Fibroblast of gingiva (primary cell): ENCODE results near the gene TDRKH.

Experiments used
- DNase-seq: peaks from one replicate; pipeline ENCODE4 v3.0.0-alpha.2; 2011; ENCODE audit warnings: low read depth

Gene TDRKH

GRCh38 chr1:151822404-151822803 lies 32.1 kb upstream of the TDRKH start:
- no peak for DNase-seq

DNA sequence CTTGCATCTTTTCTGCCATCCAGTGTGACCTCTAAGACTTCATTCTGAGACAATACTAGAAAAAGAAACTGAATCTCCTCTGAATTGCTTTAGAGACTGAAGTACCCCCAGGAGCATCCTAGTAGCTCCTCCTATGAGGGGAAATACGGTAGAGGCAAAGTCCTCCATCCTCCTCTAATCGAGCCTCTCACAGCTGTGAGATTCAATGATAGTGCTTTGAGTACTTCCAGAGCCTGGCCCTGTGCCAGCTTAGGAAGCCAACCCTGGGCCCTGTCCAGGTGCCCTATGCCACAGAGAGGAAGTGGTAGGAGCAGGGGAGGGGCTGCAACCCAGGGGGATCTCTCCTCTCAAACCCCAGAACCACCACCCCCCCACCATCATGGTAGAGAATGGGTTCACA lies 30.6 kb upstream of the TDRKH start:
- DNase-seq: no peak

DNA sequence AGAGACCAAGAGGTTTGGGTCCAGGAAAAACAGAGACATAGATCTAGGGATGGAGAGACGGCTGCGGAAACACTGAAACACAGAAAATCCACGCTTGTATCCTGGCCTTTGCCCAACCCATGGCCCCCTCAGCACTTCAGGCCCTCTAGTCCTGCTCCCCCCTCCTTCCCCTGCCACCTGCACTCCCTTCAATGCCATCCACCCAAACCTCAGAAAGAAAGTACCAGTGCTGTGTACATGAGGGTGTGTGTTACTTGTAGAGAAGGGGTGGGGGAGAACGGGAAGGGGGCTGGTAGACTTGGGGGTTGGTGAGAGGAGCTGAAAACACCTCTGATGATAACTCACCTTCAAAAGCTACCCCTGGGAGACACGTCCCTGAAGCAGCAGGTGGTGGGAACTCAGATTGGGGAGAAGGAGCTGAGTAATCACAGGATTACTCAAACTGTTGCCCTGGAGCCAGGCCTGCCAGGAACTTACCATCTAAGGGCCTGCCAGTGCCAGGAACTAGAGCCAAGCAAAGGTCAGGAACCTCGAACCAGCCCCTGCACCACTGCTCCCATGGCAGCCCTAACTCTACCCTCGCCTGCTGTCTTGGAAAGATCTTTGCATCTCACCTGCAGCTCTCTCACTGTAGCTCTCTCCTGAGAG lies 29.8 kb upstream of the TDRKH start:
- DNase-seq: no peak

DNA sequence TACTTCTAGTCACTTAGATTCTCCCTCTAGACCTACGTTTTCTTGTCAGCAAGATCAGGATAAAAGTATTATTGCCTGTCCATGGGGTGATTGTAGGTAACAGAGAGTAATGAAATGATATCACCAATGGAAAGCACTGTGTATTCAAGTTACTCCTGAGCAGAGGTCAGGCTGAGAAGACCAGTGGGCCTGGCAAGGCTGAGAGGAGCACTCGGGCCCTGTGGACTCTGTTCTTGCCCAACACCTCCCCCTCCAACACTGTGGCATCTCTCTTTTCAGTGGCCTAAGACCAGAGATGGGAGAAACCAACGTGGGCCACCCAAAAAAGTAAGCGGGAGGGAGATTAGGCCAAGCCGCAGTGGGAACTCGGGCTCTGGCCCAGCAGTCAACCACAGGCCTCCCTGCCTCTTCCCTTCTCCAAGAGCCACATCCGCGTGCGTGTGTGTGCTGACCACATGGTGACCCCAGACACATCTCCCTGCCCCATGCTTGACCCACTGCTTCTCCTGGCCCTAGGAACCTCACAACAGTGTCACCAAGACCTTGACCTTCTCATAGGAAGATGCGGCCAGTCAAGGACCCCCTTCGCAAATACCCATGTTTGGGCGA lies 29.0 kb upstream of the TDRKH start:
- DNase-seq: no peak

- no peak for DNase-seq
Observed at GRCh38 chr1:151817353-151817730, 27.0 kb upstream of the TDRKH start.

GRCh38 chr1:151816548-151817352 lies 26.4 kb upstream of the TDRKH start:
- DNase-seq: no peak

DNA sequence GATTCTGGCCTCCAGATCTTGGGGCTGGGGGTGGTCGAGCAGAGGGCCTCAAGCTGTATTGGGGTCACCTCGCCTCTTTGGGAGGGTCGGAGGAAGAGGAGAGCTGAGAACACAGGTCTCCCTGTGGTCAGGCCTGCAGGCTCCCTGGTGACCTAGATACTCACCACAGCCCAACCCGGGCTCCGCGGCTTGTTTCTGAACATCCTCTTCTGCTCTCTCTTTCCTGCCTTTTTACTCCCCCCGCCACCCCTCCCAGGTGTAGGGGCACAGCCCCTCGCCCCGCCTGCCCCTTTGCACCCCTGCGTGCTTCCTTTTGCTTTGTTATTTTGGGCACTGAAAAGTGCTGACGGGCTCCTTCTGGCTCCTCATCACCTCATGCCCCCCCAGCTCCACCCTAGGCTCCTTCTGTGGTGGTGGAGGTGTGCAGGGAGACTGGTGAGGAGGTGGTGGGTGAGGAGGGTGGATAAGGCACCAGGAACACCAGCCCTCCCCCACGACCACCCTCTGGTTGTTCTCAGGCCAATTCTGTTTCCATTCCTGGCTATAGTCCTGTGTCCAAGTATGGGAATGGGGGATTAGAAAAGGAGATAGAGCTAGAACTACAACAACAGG lies 25.5 kb upstream of the TDRKH start:
- no peak for DNase-seq

DNA sequence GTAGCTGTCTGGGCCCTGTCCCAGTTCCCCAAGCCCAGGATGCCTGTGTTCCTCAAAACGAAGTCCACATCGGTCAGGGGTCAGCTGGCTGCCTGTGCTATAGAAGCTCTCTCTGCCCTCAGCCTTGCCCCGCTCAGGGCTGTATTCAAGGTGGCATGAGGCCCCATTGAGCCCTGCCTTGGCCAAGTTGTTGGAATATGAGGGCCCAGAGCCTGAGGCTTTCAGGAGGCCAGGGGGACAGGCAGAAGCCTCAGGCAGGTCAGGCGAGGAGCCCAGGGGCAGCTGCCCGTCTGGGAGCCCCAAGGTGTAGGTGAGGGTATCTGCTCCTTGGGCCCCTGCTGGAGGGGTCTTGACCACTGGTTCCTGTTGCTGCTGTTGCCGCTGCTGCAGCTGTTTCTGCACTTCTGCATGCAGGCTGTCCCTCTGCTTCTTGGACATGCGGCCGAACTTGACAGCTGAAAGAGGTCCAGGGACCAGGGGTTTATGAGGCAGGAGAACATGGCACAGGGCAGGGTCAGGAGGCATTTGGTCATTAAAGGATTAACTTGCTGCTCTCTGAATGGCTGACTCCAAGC lies 24.8 kb upstream of the TDRKH start:
- DNase-seq: no peak

DNA sequence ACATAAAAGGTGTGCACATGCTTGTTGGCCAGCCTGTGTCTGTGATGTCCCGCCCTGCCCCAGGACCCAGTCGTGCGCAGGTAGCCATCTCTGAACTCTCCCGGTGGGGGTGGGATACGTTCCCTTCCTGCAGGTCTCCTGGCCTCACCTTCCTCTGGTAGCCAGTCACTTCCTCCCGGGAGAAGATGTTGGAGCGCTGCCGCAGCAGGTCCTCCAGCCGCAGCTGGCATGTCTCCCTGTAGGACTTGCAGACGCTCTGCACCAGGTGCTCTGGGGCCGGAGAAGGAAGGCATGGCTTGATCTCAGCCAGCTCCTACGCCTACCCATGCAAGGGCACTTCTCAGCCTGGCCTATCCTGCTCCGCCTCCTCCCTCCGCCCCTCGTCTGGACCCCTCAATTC lies 24.1 kb upstream of the TDRKH start:
- no peak for DNase-seq

- DNase-seq: no peak
Observed at GRCh38 chr1:151813271-151813977, 23.1 kb upstream of the TDRKH start.

DNA sequence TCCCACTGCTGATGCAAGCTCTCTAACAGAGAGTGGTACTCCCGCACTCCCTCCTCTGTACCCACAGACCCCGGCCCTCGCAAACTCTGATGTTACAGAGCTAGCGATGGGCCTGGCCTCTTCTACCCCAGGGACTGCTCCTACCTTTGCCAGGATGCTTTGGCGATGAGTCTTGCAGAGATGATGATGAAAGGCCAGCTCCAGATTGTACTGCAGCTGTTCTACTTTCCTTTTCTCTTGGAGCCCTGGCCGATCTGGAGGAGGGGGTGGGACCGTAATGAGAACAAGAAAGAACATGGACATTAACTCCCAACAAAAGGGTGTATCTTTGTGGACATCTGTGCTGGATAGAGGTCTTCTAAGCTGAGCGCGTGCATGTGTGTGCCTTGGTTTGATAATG lies 20.9 kb upstream of the TDRKH start:
- no peak for DNase-seq

- DNase-seq: no peak
Observed at GRCh38 chr1:151809985-151810556, 19.8 kb upstream of the TDRKH start.

DNA sequence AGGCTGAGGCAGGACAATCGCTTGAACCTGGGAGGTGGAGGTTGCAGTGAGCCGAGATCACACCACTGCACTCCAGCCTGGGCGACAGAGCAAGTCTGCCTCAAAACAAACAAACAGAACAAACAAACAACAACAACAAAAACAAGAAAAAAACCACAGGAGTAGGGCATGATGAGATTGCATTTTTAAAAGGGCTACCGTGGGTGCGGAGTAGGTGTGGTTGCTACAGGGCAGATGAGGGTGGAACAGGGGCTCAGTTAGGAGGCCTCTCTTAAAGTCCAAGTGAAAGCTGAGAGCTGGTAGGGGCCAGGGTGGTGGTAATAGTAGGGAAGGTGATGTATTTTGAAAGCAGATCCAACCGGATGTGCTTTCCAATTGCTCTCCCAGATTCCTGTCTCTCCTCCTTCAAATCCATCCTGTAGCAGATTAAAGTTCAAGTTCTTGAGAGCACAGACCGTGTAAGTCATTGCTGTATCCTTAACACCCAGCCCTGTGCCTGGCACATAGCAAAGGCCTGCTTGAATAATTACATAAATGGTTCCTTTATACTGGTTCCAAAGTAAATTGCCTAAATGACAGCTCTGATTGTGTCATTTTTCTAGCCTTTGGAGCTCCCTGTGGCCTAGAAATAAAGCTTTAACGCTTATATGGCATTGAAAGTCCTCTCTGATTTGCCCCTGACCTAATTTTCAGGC lies 19.1 kb upstream of the TDRKH start:
- DNase-seq: no peak

DNA sequence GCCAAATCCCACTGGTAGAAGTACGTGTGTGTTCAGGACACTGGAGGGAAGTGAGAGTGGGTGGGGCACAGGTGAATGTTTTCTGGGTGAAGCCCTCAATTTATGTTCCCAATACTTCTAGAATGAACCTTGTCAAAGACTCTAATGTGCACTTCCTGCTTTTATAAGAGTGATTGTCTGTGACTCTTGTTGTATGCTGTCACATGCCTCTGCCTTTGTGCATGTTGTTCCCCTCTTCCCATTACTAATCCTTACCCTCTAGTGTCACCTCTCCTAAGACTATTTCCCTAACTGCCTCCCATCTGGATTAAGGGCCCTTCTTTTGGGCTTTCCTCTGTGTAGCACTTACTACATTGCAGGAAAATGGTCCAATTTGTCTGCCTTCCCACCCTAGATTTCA lies 17.5 kb upstream of the TDRKH start:
- no peak for DNase-seq

- no peak for DNase-seq
Observed at GRCh38 chr1:151807131-151807530, 16.8 kb upstream of the TDRKH start.

DNA sequence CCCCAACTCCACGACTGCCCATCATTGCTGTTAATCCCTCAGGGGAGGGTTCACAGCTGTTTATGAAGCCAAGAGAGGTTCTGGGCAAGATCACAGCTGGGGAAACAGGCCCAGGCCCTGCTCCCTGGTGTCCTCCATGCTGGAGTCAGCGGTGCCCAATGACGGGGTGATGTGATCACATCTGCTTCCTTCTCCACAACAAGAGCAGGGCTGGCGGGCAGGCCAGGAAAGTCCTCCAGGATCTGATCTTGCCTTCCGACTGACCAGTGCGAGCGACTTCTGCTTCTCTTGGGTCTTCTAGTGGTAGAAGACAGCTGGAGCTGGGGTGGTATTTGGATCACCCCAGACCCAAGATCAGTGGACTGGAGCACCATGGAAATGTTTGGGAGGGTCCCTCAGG lies 15.9 kb upstream of the TDRKH start:
- DNase-seq: no peak

DNA sequence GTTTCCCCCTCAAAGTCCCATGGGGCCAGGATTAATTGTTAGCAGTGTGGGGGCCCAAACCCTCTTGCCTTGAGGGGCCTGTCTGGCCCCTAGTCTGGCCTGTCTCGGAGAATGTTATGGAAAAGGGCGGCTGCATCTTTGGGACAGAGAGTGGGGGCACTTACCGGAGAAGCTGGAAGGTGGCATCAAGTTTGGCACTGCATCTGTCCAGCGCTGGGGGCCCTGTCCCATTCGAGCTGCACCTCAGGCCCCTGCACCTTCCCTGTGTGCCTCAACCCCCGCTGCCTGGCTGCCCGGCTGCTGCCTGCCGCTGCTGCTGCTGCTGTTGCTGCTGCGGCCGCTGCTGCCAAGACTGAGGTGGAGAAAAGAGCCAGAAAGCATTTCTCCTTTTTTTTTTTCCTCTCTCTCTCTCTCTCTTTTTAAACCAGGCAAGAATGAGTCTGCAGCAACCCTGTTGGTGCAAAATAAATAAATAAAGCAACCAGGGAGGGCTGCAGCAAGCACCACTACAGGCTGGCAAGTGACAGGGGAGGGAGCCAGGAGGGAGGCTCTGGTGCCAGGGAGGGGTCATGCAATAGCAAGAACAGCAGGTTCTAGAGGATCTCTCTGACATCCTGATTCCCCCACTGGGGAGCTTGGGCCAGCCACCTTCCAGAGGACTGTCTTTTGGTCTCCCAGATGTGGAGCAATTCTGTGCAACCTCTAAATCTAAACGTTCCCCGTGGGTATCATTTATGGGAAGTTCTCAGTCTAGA lies 14.9 kb upstream of the TDRKH start, which contains the start of gene LINGO4:
TSS of gene LINGO4 (minus strand) at position 354 of the 755 bp plus-strand sequence. CDS start 2,715 bp downstream, outside the sequence.
- DNase-seq: no peak

- no peak for DNase-seq
Observed at GRCh38 chr1:151803915-151804314, 13.6 kb upstream of the TDRKH start.

GRCh38 chr1:151803164-151803563 lies 12.9 kb upstream of the TDRKH start:
- DNase-seq: no peak

DNA sequence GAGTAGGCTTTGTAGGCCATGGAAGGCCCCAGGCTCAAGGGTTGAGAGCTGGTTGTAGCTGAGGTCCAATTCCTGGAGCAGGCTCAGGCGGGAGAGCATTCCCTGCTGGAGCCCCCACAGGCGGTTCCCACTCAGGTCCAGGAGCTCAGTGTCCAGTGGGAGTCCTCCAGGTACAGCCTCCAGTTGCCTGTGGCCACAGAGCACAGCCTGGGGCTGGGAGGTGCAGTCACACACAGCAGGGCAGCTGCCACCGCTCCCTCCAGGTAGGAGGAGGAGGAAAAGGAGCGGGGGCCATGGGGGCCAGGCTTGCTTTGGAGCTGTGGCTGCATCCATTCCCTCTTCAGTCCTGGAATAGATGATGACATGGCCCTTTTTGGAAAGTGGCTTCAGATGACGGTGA lies 12.1 kb upstream of the TDRKH start:
- DNase-seq: no peak
